Brain pericyte (primary cell): ENCODE measurements around the gene DLGAP1.

ENCODE experiments used
- DNase-seq: peaks from one replicate; pipeline ENCODE4 v3.0.0-alpha.2; 2012; ENCODE audit warnings: low read depth, low spot score

The DLGAP1 gene

DNA sequence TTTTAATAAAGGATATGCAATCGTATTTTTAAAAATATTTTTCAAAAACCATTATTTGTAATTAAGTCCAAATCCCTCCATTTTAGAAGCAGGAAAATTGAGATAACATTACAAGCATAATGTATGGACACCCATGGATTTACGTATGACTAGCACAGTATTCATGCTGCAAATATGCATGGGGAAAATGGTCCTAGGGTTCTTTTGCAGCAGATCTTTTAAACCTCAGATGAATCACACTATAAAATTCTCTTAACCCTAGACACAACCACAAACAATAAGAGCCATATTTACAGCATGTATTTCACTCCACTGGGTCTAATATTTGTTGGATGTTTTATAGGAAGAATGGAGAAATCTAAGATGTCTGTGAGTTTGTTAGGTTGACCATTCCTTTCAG lies 551.8 kb downstream of the DLGAP1 start:
- peak; percentile 13 for DNase-seq

DNA sequence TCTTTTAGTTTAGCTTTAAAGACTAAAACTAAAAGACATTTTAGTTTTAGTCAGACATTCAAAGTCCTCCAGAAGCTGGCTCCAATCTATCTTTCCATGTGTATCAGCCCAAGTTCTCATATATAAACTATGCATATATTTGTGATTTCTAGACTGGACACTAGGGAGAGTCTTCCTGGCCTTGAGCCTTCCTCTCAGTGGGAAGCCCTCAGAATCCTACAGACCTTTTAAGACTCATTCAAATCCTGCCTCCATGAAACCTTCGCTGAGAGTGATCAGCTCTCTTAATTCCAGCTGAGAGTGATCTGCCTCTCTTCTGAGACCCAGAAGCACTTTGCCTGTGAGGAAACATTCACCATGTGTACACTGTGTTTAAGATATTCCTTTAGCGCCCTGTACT lies 552.4 kb downstream of the DLGAP1 start:
- DNase-seq: peak; percentile 13

GRCh38 chr18:3901811-3902210 lies 553.3 kb downstream of the DLGAP1 start:
- no peak for DNase-seq

GRCh38 chr18:3901042-3901441 lies 554.1 kb downstream of the DLGAP1 start:
- no peak for DNase-seq

DNA sequence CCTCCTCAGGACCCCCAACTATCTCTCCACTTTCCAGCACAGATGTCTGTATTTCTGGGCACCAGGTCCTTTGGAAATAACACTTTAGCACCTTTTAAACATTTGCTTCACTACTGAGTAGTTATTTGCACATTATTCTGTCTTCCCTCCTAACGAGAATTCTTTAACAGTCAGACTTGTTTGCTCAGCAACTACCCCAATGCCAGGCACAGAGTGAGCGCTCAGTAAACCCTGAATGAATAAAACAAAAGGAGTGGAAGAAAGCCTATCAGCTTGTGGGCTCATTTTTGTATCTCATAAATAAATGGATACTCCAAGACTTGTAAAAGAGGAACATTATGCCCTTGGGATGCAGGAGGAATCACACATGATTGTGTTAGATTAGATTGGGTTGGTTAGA lies 554.8 kb downstream of the DLGAP1 start:
- no peak for DNase-seq

- DNase-seq: no peak
Observed at GRCh38 chr18:3898861-3899613, 556.1 kb downstream of the DLGAP1 start.

GRCh38 chr18:3892152-3892551 lies 563.0 kb downstream of the DLGAP1 start:
- DNase-seq: no peak

- DNase-seq: no peak
Observed at GRCh38 chr18:3891245-3891644, 563.9 kb downstream of the DLGAP1 start.

DNA sequence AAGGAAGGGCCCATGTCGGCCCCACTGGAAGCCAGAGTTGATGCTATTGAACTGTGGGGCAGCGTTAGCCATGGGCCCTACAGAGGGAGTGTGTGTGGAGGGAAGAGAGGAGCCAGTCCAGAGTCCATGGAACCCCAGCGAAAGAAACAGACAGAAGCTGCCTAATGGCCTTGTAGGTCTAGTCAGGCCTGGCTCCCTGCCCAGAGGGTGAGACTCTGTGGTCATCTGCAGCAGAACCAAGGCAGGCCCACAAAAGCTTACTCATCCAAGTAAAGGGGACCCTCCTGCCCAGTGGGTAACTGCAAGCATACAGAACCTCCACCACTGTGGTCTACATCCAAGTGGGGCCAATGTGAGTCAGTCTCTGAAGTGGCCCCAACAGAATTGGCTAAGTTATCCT lies 565.3 kb downstream of the DLGAP1 start:
- DNase-seq: no peak

DNA sequence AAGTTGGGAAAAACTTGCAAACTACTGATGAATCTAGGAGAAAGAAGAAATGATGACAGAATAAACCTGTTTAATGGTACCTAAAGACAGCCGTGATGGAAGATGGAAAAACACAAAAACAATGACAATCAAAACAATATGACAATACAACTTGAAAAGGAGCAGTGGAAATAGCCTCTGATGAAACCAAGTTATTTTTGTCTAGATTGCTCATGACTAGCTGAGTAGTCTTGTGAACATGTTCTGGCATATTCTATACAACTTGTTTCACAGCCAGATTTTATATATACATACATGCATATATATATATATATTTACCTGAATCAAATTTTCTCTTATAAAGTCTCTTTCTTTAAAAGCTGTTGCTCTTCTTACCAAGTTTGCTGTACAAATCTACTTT lies 566.0 kb downstream of the DLGAP1 start:
- no peak for DNase-seq

GRCh38 chr18:3886575-3887322 lies 568.4 kb downstream of the DLGAP1 start:
- no peak for DNase-seq

- DNase-seq: no peak
Observed at GRCh38 chr18:3885209-3885792, 569.8 kb downstream of the DLGAP1 start.

- DNase-seq: no peak
Observed at GRCh38 chr18:3879836-3880120, 575.3 kb downstream of the DLGAP1 start.

- no peak for DNase-seq
Observed at GRCh38 chr18:3879114-3879835, 575.8 kb downstream of the DLGAP1 start.

- DNase-seq: no peak
Observed at GRCh38 chr18:3878401-3878800, 576.7 kb downstream of the DLGAP1 start.

DNA sequence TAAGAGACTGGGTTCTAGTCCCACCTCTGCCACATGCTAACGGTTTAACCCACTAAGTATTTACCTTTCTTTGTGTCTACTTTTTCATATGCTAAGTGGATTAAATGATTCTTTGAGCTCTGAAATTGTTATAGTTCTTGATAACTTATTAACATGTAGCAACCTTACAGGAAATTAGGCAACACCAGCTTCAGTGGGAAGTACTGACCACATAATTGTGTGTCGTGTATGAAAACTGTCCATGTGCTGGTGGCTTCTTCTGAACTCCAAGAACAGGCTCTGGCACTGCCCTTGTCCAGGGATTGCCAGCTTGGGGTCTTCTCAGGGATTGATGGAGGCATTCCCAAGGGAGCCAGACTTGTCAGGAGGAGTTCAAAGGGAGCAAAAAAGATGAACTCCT lies 577.4 kb downstream of the DLGAP1 start:
- no peak for DNase-seq

- DNase-seq: no peak
Observed at GRCh38 chr18:3875961-3876360, 579.1 kb downstream of the DLGAP1 start.

GRCh38 chr18:3875376-3875775 lies 579.7 kb downstream of the DLGAP1 start:
- no peak for DNase-seq

DNA sequence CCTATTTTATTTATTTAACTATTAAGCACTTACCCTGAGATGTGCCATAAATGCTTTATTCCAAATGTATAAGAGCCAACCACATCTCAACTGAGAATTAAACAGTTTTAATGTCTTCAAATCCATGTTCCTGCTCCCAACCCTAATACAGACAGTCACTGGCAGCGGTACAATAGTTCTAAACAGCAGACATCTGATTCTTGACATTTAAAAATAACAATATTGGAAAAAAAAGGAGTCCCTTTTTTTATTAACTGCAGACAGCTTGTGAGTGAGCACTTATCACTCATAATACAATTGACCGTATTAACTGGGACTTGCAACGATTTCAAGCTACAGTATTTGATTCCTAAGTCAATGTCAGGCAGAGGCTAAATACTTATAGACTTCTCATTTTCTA lies 580.5 kb downstream of the DLGAP1 start:
- no peak for DNase-seq

GRCh38 chr18:3874125-3874524 lies 581.0 kb downstream of the DLGAP1 start:
- no peak for DNase-seq

GRCh38 chr18:3873698-3874097 lies 581.4 kb downstream of the DLGAP1 start:
- no peak for DNase-seq

- DNase-seq: no peak
Observed at GRCh38 chr18:3873211-3873610, 581.9 kb downstream of the DLGAP1 start.
